OCI-LY1 (cell line): ENCODE results near the gene DUSP12.

ENCODE experiments used
- H2AFZ ChIP-seq: fragments of 200-600 bp; sonication (generic), shearing (Covaris generic); 2 replicates; pipeline ENCODE4 v1.6.0; 2014; ENCODE audit warnings: antibody characterized with exemption, mild to moderate bottlenecking, low read length
- H3F3A ChIP-seq: fragments of 200-600 bp; sonication (generic), shearing (Covaris generic); 2 replicates; pipeline ENCODE4 v1.6.0; 2014; ENCODE audit warnings: mild to moderate bottlenecking, antibody characterized with exemption, low read length, moderate library complexity; ENCODE audit not compliant: insufficient read depth
- H3K27ac ChIP-seq: fragments of 200-600 bp; sonication (generic); 2 replicates; pipeline ENCODE4 v1.5.1; 2014; ENCODE audit warnings: low read length, mixed run types, mild to moderate bottlenecking, low read depth; ENCODE audit not compliant: poor library complexity, severe bottlenecking
- H3K27me3 ChIP-seq: fragments of 200-600 bp; sonication (generic); 2 replicates; pipeline ENCODE4 v1.6.0; 2014; ENCODE audit warnings: antibody characterized with exemption, mild to moderate bottlenecking, low read length, moderate library complexity; ENCODE audit not compliant: insufficient read depth
- H3K36me3 ChIP-seq: fragments of 200-600 bp; sonication (generic); 2 replicates; pipeline ENCODE4 v1.6.1; 2014; ENCODE audit warnings: mild to moderate bottlenecking, antibody characterized with exemption, low read length, moderate library complexity, mixed read lengths; ENCODE audit not compliant: insufficient read depth
- H3K4me1 ChIP-seq: fragments of 200-600 bp; sonication (generic); 2 replicates; pipeline ENCODE4 v1.5.1; 2014; ENCODE audit warnings: mild to moderate bottlenecking, low read length, moderate library complexity; ENCODE audit not compliant: insufficient read depth, severe bottlenecking
- H3K4me2 ChIP-seq: fragments of 200-600 bp; sonication (generic), shearing (Covaris generic); 2 replicates; pipeline ENCODE4 v1.6.1; 2014; ENCODE audit warnings: low read length
- H3K4me3 ChIP-seq: fragments of 200-600 bp; sonication (generic); 2 replicates; pipeline ENCODE4 v1.5.1; 2014; ENCODE audit warnings: low read length, low read depth, mild to moderate bottlenecking, mixed read lengths; ENCODE audit not compliant: poor library complexity, severe bottlenecking
- H3K79me2 ChIP-seq: fragments of 200-600 bp; shearing (Covaris generic); 2 replicates; pipeline ENCODE4 v1.6.1; 2016; ENCODE audit warnings: mixed run types, low read length, mixed read lengths; ENCODE audit not compliant: insufficient read depth
- H3K9ac ChIP-seq: fragments of 200-600 bp; sonication (generic), shearing (Covaris generic); 2 replicates; pipeline ENCODE4 v1.6.1; 2014; ENCODE audit warnings: mild to moderate bottlenecking, low read length, mixed read lengths
- H3K9me2 ChIP-seq: fragments of 200-600 bp; sonication (generic), shearing (Covaris generic); 2 replicates; pipeline ENCODE4 v1.6.1; 2014; ENCODE audit warnings: low read depth, mild to moderate bottlenecking, low read length, mixed read lengths
- H3K9me3 ChIP-seq: fragments of 200-600 bp; shearing (Covaris generic); 2 replicates; pipeline ENCODE4 v1.6.1; 2014; ENCODE audit warnings: low read length, mixed read lengths
- H4K20me1 ChIP-seq: fragments of 200-600 bp; sonication (generic), shearing (Covaris generic); 2 replicates; pipeline ENCODE4 v1.6.0; 2016; ENCODE audit warnings: mild to moderate bottlenecking, low read length; ENCODE audit not compliant: insufficient read depth
- CTCF ChIP-seq: fragments of 200-600 bp; sonication (generic), shearing (Covaris generic); IDR thresholded peaks from 2 replicates; pipeline ENCODE4 v1.5.1; 2017; ENCODE audit warnings: mild to moderate bottlenecking, antibody characterized with exemption, low read length, moderate library complexity, mixed read lengths
- EZH2 ChIP-seq: fragments of 200-600 bp; sonication (generic), shearing (Covaris generic); IDR thresholded peaks from 2 replicates; pipeline ENCODE4 v1.8.0; 2017; ENCODE audit warnings: borderline replicate concordance, mixed run types, mild to moderate bottlenecking, antibody characterized with exemption, low read length, moderate library complexity, mixed read lengths

DUSP12 gene

GRCh38 chr1:161805399-161806197 lies 56.0 kb downstream of the DUSP12 start:
- no peak overlapping the region for H2AFZ ChIP-seq
- no peak overlapping the region for H3K4me3 ChIP-seq
- TF ChIP-seq CTCF = no peak
- TF ChIP-seq EZH2 = no peak
- no peak overlapping the region for H3K9ac ChIP-seq
- no peaks in the 10 kb centered on the region for H3K4me1 ChIP-seq
- H3K36me3 ChIP-seq = peaks cover 16% of the 10 kb centered on the region
- H3K27ac ChIP-seq = no peak overlapping the region
- H3K9me3 ChIP-seq = peaks cover 6% of the 10 kb centered on the region; the same call in 1 of the 2 replicates
- no peaks in the 10 kb centered on the region for H3K79me2 ChIP-seq
- no peaks in the 10 kb centered on the region for H3K27me3 ChIP-seq
- H3K9me2 ChIP-seq = no peaks in the 10 kb centered on the region
- H3F3A ChIP-seq = no peaks in the 10 kb centered on the region
- no peak overlapping the region for H3K4me2 ChIP-seq
- no peaks in the 10 kb centered on the region for H4K20me1 ChIP-seq
